ENCODE results near the gene SEL1L3. TPM values are rescaled to one million over a fixed set of nuclear protein-coding genes. Genes with fewer than 3 reads are reported as not detected.
A peak's percentile ranks its signal among the peaks of the same experiment; 100 is the strongest.

Gene SEL1L3
- total and polyA plus RNA-seq, 9 of the 15 experiments (the other 6 are each of a cell fraction or from before 2014, with no cell fraction given): 10.0 to 44.3 (median 21.6) TPM

- TF ChIP-seq JUND (IDR thresholded peaks at IDR 0.05; ENCODE audit: borderline replicate concordance, low read depth, low read length) (peak; percentile 64; the same call in 1 of the 2 replicates), JUND (tag; IDR thresholded peaks at IDR 0.05; ENCODE audit: borderline replicate concordance, low read depth, low read length) (peak; percentile 29; the same call in 1 of the 3 replicates), SRSF1 (IDR thresholded peaks at IDR 0.05; ENCODE audit: low read depth, low read length) (no peak), ZEB2 (IDR thresholded peaks at IDR 0.05) (peak; percentile 37; the same call in 1 of the 2 replicates), TEAD1 (CRISPR knock-in tag; IDR thresholded peaks at IDR 0.05) (no peak), TRIM28 (IDR thresholded peaks at IDR 0.05) (no peak), FOSL1 (tag; conservative IDR thresholded peaks at IDR 0.05) (peak; percentile 76), CLOCK (CRISPR knock-in tag; IDR thresholded peaks at IDR 0.05; ENCODE audit: borderline replicate concordance) (no peak), ZNF518B (CRISPR knock-in tag; IDR thresholded peaks at IDR 0.05) (no peak), ZNF398 (CRISPR knock-in tag; IDR thresholded peaks at IDR 0.05) (no peak), BCOR (IDR thresholded peaks at IDR 0.05) (no peak), L3MBTL2 (IDR thresholded peaks at IDR 0.05) (peak; percentile 41; the same call in 1 of the 2 replicates), CTBP1 (IDR thresholded peaks at IDR 0.05; ENCODE audit: borderline replicate concordance) (peak; percentile 49; the same call in 1 of the 2 replicates), CEBPG (CRISPR knock-in tag; IDR thresholded peaks at IDR 0.05) (no peak), CEBPG (tag; conservative IDR thresholded peaks at IDR 0.05 in 1 of 2, IDR thresholded peaks at IDR 0.05 in 1 of 2) (no peak), NFIC (IDR thresholded peaks at IDR 0.05) (peak; percentile 50; the same call in 1 of the 2 replicates), ZFX (CRISPR knock-in tag; IDR thresholded peaks at IDR 0.05) (no peak), TRIM25 (IDR thresholded peaks at IDR 0.05; ENCODE audit: borderline replicate concordance) (no peak)
These were observed 2.8 kb upstream of the SEL1L3 start (continued) for GRCh38 chr4:25865586-25865985.
